Measurements from ENCODE around the gene CREB3L2. TPM values are rescaled to one million over a fixed set of nuclear protein-coding genes. Genes with fewer than 3 reads are reported as not detected.
"Not testable (repeated sequence)": the region's sequence is repeated elsewhere in the genome, so short reads cannot be mapped to it uniquely, and the experiment has no call there.

The CREB3L2 gene
- total and polyA plus RNA-seq, 2 of the 4 experiments (the other 2 are of a cell fraction) = 42.3 to 57.9 TPM

DNA sequence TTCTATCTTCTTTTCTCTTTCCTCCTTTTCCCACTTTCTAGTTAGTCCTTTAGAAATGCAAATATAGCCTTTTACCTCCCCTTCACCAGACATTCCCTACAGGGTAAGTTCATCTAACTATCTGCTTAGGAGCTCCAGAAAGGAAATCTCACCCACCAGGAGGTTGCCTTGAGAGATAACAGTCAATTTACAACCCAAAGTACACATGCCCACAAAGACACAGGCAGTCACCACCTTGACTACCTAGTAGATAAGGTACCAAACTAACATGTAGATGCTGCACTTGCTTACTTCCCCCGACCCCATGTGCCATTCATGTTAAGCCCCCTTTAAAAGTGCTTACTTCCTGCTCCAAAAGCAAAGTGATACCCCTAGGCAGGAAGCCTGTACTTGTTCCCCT lies 12.8 kb upstream of the CREB3L2 start:
- Histone ChIP-seq H3K4ac (ENCODE audit: low read depth, low read length) (no peak overlapping the region), H3K4me1 (ENCODE audit: control insufficient read depth, insufficient read depth, low read length) (no peaks in the 10 kb centered on the region), H2BK15ac (ENCODE audit: low read depth, low read length) (no peak overlapping the region), H3K9me1 (ENCODE audit: insufficient read depth, low read length) (no peaks in the 10 kb centered on the region), H3K4me3 (ENCODE audit: insufficient read depth, low read depth, low read length) (no peak overlapping the region), H3K4me2 (ENCODE audit: low read depth, low read length) (no peak overlapping the region), H2BK20ac (ENCODE audit: low read depth, low read length) (no peak overlapping the region), H2AFZ (replicated peaks; ENCODE audit: low read length, poor library complexity) (no peak overlapping the region), H3K27me3 (ENCODE audit: control insufficient read depth, insufficient read depth, low read length) (peaks cover 24% of the 10 kb centered on the region), H3K9ac (ENCODE audit: low read depth, low read length) (no peak overlapping the region), H2BK120ac (ENCODE audit: low read depth, low read length) (no peak overlapping the region), H4K91ac (ENCODE audit: insufficient read depth, low read depth, low read length) (no peak overlapping the region), H3K79me1 (ENCODE audit: low read depth in 1 of 2, low read length in 2 of 2) (no peaks in the 10 kb centered on the region), H2BK5ac (ENCODE audit: low read depth, low read length, poor library complexity, severe bottlenecking) (no peak overlapping the region), H4K5ac (ENCODE audit: low read depth, low read length) (no peak overlapping the region), H3K9me3 (ENCODE audit: control insufficient read depth, insufficient read depth, low read length) (no peaks in the 10 kb centered on the region), H3K23ac (ENCODE audit: low read depth, low read length) (no peak overlapping the region), H3K18ac (ENCODE audit: low read depth, low read length) (no peak overlapping the region), H4K8ac (ENCODE audit: low read depth in 2 of 2, low read length in 2 of 2) (no peak overlapping the region), H2AK5ac (ENCODE audit: low read depth, low read length) (no peak overlapping the region), H2AK9ac (replicated peaks; ENCODE audit: low read depth, low read length, poor library complexity) (no peak overlapping the region), H3K56ac (ENCODE audit: extremely low read depth, insufficient read depth, low read length) (no peak overlapping the region), H3K14ac (replicated peaks; ENCODE audit: low read depth, low read length) (no peak overlapping the region), H4K20me1 (ENCODE audit: insufficient read depth, low read length) (no peaks in the 10 kb centered on the region), H3K36me3 (ENCODE audit: control insufficient read depth, insufficient read depth, low read length) (no peaks in the 10 kb centered on the region), H3K27ac (ENCODE audit: insufficient read depth, low read length) (no peak overlapping the region)
- DNase-seq (no peak), ATAC-seq (ENCODE audit: low read depth) (no peak)
- CTCF ChIA-PET = interaction anchor here (0.6 kb wide), 2 partner anchors 12 to 44 kb away, joined by 3 read pairs; no protein-coding TSS in a partner anchor
- intact Hi-C loops (cut with micrococcal nuclease) = no loop called here
- POLR2A ChIA-PET (ENCODE audit: unreplicated experiment) = no interaction called here
- TF ChIP-seq RCOR1 (IDR thresholded peaks at IDR 0.05; ENCODE audit: insufficient replicate concordance, low read length) (no peak), POLR2A (IDR thresholded peaks at IDR 0.05; ENCODE audit: low read depth, low read length) (no peak), RFX5 (IDR thresholded peaks at IDR 0.05; ENCODE audit: low read depth, low read length) (no peak), CTCF (conservative IDR thresholded peaks at IDR 0.05; ENCODE audit: low read depth, low read length) (no peak), MXI1 (IDR thresholded peaks at IDR 0.05; ENCODE audit: borderline replicate concordance, low read depth, low read length) (no peak), RAD21 (IDR thresholded peaks at IDR 0.05; ENCODE audit: low read length) (no peak), NFE2L2 (IDR thresholded peaks at IDR 0.05; ENCODE audit: low read depth, low read length) (no peak)
- BruUV-seq (replicated peaks) = no TSS peak
- dilution Hi-C loops (cut with HindIII; ENCODE audit: low sequenced_read_pairs, unreplicated experiment) = loop anchor here (25.0 kb wide), 1 partner anchor 402 kb away; no protein-coding TSS in a partner anchor
- no CpG with 5 or more reads among the region's 1 CpG for WGBS, 2 experiments (ENCODE audit: extremely low coverage in 2 of 2, insufficient read length in 1 of 2)
- in situ Hi-C loops (cut with MboI; ENCODE audit: low sequenced_read_pairs) = loop anchor here (5.0 kb wide), 1 partner anchor 402 kb away; no protein-coding TSS in a partner anchor

GRCh38 chr7:138014201-138014600 lies 12.3 kb upstream of the CREB3L2 start:
- WGBS, 2 experiments (ENCODE audit: extremely low coverage in 2 of 2, insufficient read length in 1 of 2) = no CpG with 5 or more reads among the region's 4 CpGs
- H3K23ac ChIP-seq (ENCODE audit: low read depth, low read length); H4K8ac ChIP-seq (ENCODE audit: low read depth in 2 of 2, low read length in 2 of 2); H3K27ac ChIP-seq (ENCODE audit: insufficient read depth, low read length); H3K4me2 ChIP-seq (ENCODE audit: low read depth, low read length); H3K14ac ChIP-seq (replicated peaks; ENCODE audit: low read depth, low read length); H2AK5ac ChIP-seq (ENCODE audit: low read depth, low read length); H4K5ac ChIP-seq (ENCODE audit: low read depth, low read length); H3K4me3 ChIP-seq (ENCODE audit: insufficient read depth, low read depth, low read length); DNase-seq; H3K56ac ChIP-seq (ENCODE audit: extremely low read depth, insufficient read depth, low read length); H3K4me1 ChIP-seq (ENCODE audit: control insufficient read depth, insufficient read depth, low read length); H2AK9ac ChIP-seq (replicated peaks; ENCODE audit: low read depth, low read length, poor library complexity); H3K18ac ChIP-seq (ENCODE audit: low read depth, low read length); POLR2A ChIA-PET (ENCODE audit: unreplicated experiment); H2AFZ ChIP-seq (replicated peaks; ENCODE audit: low read length, poor library complexity); H3K4ac ChIP-seq (ENCODE audit: low read depth, low read length); H3K9me3 ChIP-seq (ENCODE audit: control insufficient read depth, insufficient read depth, low read length); H3K9ac ChIP-seq (ENCODE audit: low read depth, low read length); H3K79me1 ChIP-seq (ENCODE audit: low read depth in 1 of 2, low read length in 2 of 2); H4K20me1 ChIP-seq (ENCODE audit: insufficient read depth, low read length); H4K91ac ChIP-seq (ENCODE audit: insufficient read depth, low read depth, low read length); H3K9me1 ChIP-seq (ENCODE audit: insufficient read depth, low read length); ATAC-seq (ENCODE audit: low read depth); H2BK120ac ChIP-seq (ENCODE audit: low read depth, low read length); H2BK5ac ChIP-seq (ENCODE audit: low read depth, low read length, poor library complexity, severe bottlenecking); H2BK20ac ChIP-seq (ENCODE audit: low read depth, low read length); intact Hi-C loops (cut with micrococcal nuclease); BruUV-seq (replicated peaks); H3K36me3 ChIP-seq (ENCODE audit: control insufficient read depth, insufficient read depth, low read length); H2BK15ac ChIP-seq (ENCODE audit: low read depth, low read length): not testable (repeated sequence)
- CTCF ChIA-PET = interaction anchor here (1.1 kb wide), 1 partner anchor 111 kb away, joined by 3 read pairs; no protein-coding TSS in a partner anchor
- peaks cover 24% of the 10 kb centered on the region for H3K27me3 ChIP-seq (ENCODE audit: control insufficient read depth, insufficient read depth, low read length)
- in situ Hi-C loops (cut with MboI; ENCODE audit: low sequenced_read_pairs) = loop anchor here (5.0 kb wide), 1 partner anchor 402 kb away; no protein-coding TSS in a partner anchor
- dilution Hi-C loops (cut with HindIII; ENCODE audit: low sequenced_read_pairs, unreplicated experiment) = loop anchor here (25.0 kb wide), 1 partner anchor 402 kb away; no protein-coding TSS in a partner anchor
